Smooth muscle cell (in vitro differentiated cells): ENCODE measurements around the gene KRTAP22-1. TPM values are rescaled to one million over a fixed set of nuclear protein-coding genes. Genes with fewer than 3 reads are reported as not detected.

Experiments used
- DNase-seq: peaks from one replicate; lab custom pipeline; 2025; ENCODE audit not compliant: unreplicated experiment; lab: John Stamatoyannopoulos, UW
- H2AFZ ChIP-seq: fragments of 200-600 bp; sonication (generic); 2 replicates; pipeline ENCODE4 v1.6.0; 2016; ENCODE audit warnings: antibody characterized with exemption, low read depth, mild to moderate bottlenecking
- H3F3A ChIP-seq: fragments of 200-600 bp; sonication (generic); 2 replicates; pipeline ENCODE4 v1.6.0; 2017; ENCODE audit warnings: antibody characterized with exemption, low read depth
- H3K27ac ChIP-seq: fragments of 200-600 bp; sonication (generic); 2 replicates; pipeline ENCODE4 v1.5.1; 2016; ENCODE audit warnings: low read depth, mild to moderate bottlenecking
- H3K27me3 ChIP-seq: fragments of 200-600 bp; sonication (generic); 2 replicates; pipeline ENCODE4 v1.6.1; 2016; ENCODE audit warnings: low read depth, mild to moderate bottlenecking
- H3K36me3 ChIP-seq: fragments of 200-600 bp; sonication (generic); 2 replicates; pipeline ENCODE4 v1.5.1; 2016; ENCODE audit warnings: low read depth
- H3K4me1 ChIP-seq: fragments of 200-600 bp; sonication (generic); 2 replicates; pipeline ENCODE4 v1.5.1; 2016; ENCODE audit warnings: low read depth
- H3K4me2 ChIP-seq: fragments of 200-600 bp; sonication (generic); 2 replicates; pipeline ENCODE4 v1.6.0; 2016; ENCODE audit warnings: mild to moderate bottlenecking
- H3K4me3 ChIP-seq: fragments of 200-600 bp; sonication (generic); 2 replicates; pipeline ENCODE4 v1.5.1; 2016; ENCODE audit warnings: mild to moderate bottlenecking
- H3K79me2 ChIP-seq: fragments of 200-600 bp; sonication (generic); 2 replicates; pipeline ENCODE4 v1.6.0; 2016; ENCODE audit warnings: low read depth, mild to moderate bottlenecking
- H3K9ac ChIP-seq: fragments of 200-600 bp; sonication (generic); 2 replicates; pipeline ENCODE4 v1.6.0; 2016; ENCODE audit warnings: low read depth
- H3K9me3 ChIP-seq: fragments of 200-600 bp; sonication (generic); replicated peaks from 2 replicates; pipeline ENCODE4 v1.5.1; 2016; ENCODE audit warnings: low read depth
- H4K20me1 ChIP-seq: fragments of 200-600 bp; sonication (generic); 2 replicates; pipeline ENCODE4 v1.6.0; 2016; ENCODE audit warnings: low read depth
- WGBS: methylation state at CpG from one replicate; pipeline ENCODE4 v1.1.7; 2016; ENCODE audit warnings: low lambda C conversion rate; 5-methylcytosine and 5-hydroxymethylcytosine counted together
- polyA plus RNA-seq: library from polyadenylated mRNA; unstranded; fragments of >200 nt; fragmentation: Nextera tagmentation; extraction: Ambion mirVana; gene quantifications from 2 replicates; pipeline ENCODE4 v1.2.1, GENCODE V29; 2016
- total RNA-seq: library from RNA; depleted of rRNA; stranded (reverse); fragments of >200 nt; gene quantifications from 2 replicates; pipeline ENCODE4 v1.2.3, GENCODE V29; 2014
- TF ChIP-seq, protein P1 (sequence below): fragments of 200-600 bp; sonication (generic); IDR thresholded peaks from 2 replicates; pipeline ENCODE4 v1.5.1; 2017; ENCODE audit warnings: borderline replicate concordance, mild to moderate bottlenecking, antibody characterized with exemption; ENCODE audit not compliant: insufficient read depth, poor library complexity, severe bottlenecking

KRTAP22-1 gene
- total and polyA plus RNA-seq, 2 experiments from 2014 or later, result not detected

DNA sequence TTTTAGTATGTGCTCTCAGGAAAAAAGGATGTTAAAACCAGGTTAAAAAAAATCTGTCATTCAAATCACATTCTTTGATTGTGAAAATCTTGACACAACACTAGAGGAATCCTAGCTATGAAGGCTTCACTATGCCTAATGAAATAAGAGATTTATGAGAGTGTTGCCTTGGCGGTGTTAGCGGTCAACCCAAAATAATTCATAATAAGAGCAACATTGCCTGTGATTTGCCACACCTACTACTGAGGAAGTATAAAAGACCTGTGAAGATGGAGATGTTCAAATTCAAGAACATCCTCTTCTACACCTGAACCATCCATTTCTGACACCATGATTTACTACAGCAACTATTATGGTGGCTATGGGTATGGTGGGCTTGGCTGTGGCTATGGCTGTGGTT, 15.2 kb downstream of the KRTAP22-1 start, which contains the start of gene KRTAP20-1:
KRTAP20-1 (plus strand) TSS at position 301 of the 400 bp plus-strand sequence; CDS start at position 331, 30 bp downstream.
- Histone ChIP-seq H3K4me3 (no peak within 1 kb of the TSS), H2AFZ (no peak within 1 kb of the TSS), H3K4me1 (no peaks in the 10 kb centered on the region), H3K79me2 (no peaks in the 10 kb centered on the region), H3K9ac (no peak within 1 kb of the TSS), H3K4me2 (no peak within 1 kb of the TSS), H3K27ac (no peak within 1 kb of the TSS), H3K9me3 (no peaks in the 10 kb centered on the region), H4K20me1 (no peaks in the 10 kb centered on the region), H3F3A (no peaks in the 10 kb centered on the region), H3K36me3 (no peaks in the 10 kb centered on the region), H3K27me3 (no peaks in the 10 kb centered on the region)
- 93% methylated on average over 2 of the region's 2 CpGs for WGBS
- DNase-seq, result no peak
- TF ChIP-seq, protein P1, sequence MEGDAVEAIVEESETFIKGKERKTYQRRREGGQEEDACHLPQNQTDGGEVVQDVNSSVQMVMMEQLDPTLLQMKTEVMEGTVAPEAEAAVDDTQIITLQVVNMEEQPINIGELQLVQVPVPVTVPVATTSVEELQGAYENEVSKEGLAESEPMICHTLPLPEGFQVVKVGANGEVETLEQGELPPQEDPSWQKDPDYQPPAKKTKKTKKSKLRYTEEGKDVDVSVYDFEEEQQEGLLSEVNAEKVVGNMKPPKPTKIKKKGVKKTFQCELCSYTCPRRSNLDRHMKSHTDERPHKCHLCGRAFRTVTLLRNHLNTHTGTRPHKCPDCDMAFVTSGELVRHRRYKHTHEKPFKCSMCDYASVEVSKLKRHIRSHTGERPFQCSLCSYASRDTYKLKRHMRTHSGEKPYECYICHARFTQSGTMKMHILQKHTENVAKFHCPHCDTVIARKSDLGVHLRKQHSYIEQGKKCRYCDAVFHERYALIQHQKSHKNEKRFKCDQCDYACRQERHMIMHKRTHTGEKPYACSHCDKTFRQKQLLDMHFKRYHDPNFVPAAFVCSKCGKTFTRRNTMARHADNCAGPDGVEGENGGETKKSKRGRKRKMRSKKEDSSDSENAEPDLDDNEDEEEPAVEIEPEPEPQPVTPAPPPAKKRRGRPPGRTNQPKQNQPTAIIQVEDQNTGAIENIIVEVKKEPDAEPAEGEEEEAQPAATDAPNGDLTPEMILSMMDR, result no peak

DNA sequence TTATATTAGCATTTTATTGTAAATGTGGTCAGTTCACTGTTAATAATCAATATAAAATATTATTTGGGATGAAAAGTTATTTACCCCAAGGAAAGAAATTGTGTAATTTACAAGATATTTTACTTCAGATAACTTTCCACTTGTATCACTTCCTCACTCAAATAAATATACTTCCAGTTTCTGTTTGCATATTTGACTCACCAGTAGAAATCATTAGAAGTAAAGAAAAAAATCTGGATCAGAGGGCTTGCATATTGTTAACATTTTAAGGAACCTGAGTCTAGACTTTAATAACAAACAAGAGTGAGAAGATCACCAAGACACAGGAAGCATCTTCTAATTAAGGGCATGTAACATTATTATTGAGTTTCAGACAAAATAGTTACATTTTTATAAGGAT, 19.2 kb downstream of the KRTAP22-1 start:
- Histone ChIP-seq H3K9me3 (no peaks in the 10 kb centered on the region), H3K79me2 (no peaks in the 10 kb centered on the region), H2AFZ (no peak overlapping the region), H4K20me1 (no peaks in the 10 kb centered on the region), H3K4me3 (no peak overlapping the region), H3K4me2 (no peak overlapping the region), H3K9ac (no peak overlapping the region), H3K27me3 (no peaks in the 10 kb centered on the region), H3F3A (no peaks in the 10 kb centered on the region), H3K4me1 (no peaks in the 10 kb centered on the region), H3K36me3 (no peaks in the 10 kb centered on the region), H3K27ac (no peak overlapping the region)
- DNase-seq, result no peak
- TF ChIP-seq, protein P1, result no peak

DNA sequence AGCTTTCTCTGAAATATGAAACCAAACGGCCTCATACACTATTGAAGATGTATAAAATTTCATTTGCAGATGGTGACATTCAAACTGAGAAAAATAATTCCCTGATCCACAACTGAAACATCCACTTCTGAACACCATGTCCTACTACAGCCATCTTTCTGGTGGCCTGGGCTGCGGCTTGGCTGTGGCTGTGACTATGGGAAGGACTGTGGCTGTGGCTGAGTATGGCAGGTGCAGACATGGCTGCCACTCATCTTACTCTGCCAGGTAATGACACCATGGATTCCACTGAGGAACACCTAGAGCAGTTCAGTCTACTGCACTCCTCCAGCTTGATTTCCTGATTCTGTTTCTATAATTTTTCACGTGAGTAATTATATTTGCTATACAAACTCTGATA, 19.6 kb downstream of the KRTAP22-1 start, which contains the start of gene KRTAP20-4:
KRTAP20-4 (plus strand) TSS at position 106 of the 400 bp plus-strand sequence.
- Histone ChIP-seq H3K79me2 (no peaks in the 10 kb centered on the region), H3K27ac (no peak within 1 kb of the TSS), H3K4me1 (no peaks in the 10 kb centered on the region), H3K36me3 (no peaks in the 10 kb centered on the region), H2AFZ (no peak within 1 kb of the TSS), H3K4me3 (no peak within 1 kb of the TSS), H4K20me1 (no peaks in the 10 kb centered on the region), H3K9ac (no peak within 1 kb of the TSS), H3K4me2 (no peak within 1 kb of the TSS), H3F3A (no peaks in the 10 kb centered on the region), H3K9me3 (no peaks in the 10 kb centered on the region), H3K27me3 (no peaks in the 10 kb centered on the region)
- no peak for DNase-seq
- TF ChIP-seq, protein P1, result no peak
- 83% methylated on average over 3 of the region's 3 CpGs for WGBS

DNA sequence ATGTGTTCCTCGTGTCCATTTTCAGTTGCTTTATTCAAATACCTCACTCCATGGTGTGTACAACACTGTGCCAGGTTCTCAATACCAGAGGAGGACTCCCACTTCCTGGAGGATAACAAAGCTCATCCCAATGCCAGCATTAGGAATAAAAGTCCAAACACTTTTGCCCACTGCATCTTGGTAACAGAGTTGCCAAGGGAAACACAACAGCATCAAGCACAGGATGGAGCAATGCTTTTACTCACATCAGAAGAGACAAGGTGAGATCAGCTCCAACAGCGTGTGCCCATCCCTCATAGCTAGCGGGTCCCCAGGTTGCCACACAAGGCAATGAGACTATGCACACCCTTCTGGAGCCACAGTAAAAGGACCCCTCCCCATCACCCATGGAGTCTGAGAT, 22.5 kb downstream of the KRTAP22-1 start:
- H3K27me3 ChIP-seq, result no peaks in the 10 kb centered on the region
- H3K36me3 ChIP-seq, result no peaks in the 10 kb centered on the region
- H3K4me3 ChIP-seq, result no peak overlapping the region
- no peaks in the 10 kb centered on the region for H3F3A ChIP-seq
- no peaks in the 10 kb centered on the region for H3K4me1 ChIP-seq
- no peak overlapping the region for H3K9ac ChIP-seq
- H3K4me2 ChIP-seq, result no peak overlapping the region
- H3K9me3 ChIP-seq, result no peaks in the 10 kb centered on the region
- WGBS, result 91% methylated on average over 3 of the region's 3 CpGs
- H3K79me2 ChIP-seq, result no peaks in the 10 kb centered on the region
- H3K27ac ChIP-seq, result no peak overlapping the region
- TF ChIP-seq, protein P1, result no peak
- no peak overlapping the region for H2AFZ ChIP-seq
- no peaks in the 10 kb centered on the region for H4K20me1 ChIP-seq
- no peak for DNase-seq
